Measurements from ENCODE around the gene GNG10. TPM values are rescaled to one million over a fixed set of nuclear protein-coding genes. Genes with fewer than 3 reads are reported as not detected.
"Not testable (repeated sequence)": the region's sequence is repeated elsewhere in the genome, so short reads cannot be mapped to it uniquely, and the experiment has no call there.

The GNG10 gene
- total and polyA plus RNA-seq, 7 donors, result 12.0 to 22.3 (median 15.4) TPM

GRCh38 chr9:111663301-111663823, 2.0 kb downstream of the GNG10 start:
- ATAC-seq (no peak), DNase-seq (no peak)
- Histone ChIP-seq H3K36me3 (ENCODE audit: insufficient read depth in 1 of 2, low read depth in 1 of 2) (peaks cover 8 to 18% of the 10 kb centered on the region in 2 donors), H3K9me3 (no peaks in the 10 kb centered on the region), H3K27me3 (ENCODE audit: insufficient read depth in 3 of 3, low read length in 2 of 3) (no peaks in the 10 kb centered on the region), H3K4me3 (no peak overlapping the region), H3K27ac (no peak overlapping the region), H3K4me1 (peaks cover 6% of the 10 kb centered on the region)
- intact Hi-C loops (cut with DNase I), result no loop called here
- no peak for TF ChIP-seq CTCF (IDR thresholded peaks at IDR 0.05)
- 75 to 84% (median 83%) methylated on average over 5 of the region's 5 CpGs for whole genome bisulfite sequencing, 3 donors

GRCh38 chr9:111668026-111668573, 6.7 kb downstream of the GNG10 start:
- Histone ChIP-seq H3K27me3 (ENCODE audit: insufficient read depth in 3 of 3, low read length in 2 of 3) (no peaks in the 10 kb centered on the region), H3K27ac (no peak overlapping the region), H3K4me3 (no peak overlapping the region), H3K9me3 (no peaks in the 10 kb centered on the region), H3K36me3 (ENCODE audit: insufficient read depth in 1 of 2, low read depth in 1 of 2) (peaks cover 8 to 49% of the 10 kb centered on the region in 2 donors), H3K4me1 (no peaks in the 10 kb centered on the region)
- DNase-seq (no peak), ATAC-seq (no peak)
- TF ChIP-seq CTCF (IDR thresholded peaks at IDR 0.05), result no peak
- intact Hi-C loops (cut with DNase I), result no loop called here
- WGBS, 3 donors, result 82 to 100% (median 86%) methylated on average over 1 of the region's 1 CpG

GRCh38 chr9:111668601-111669000, 7.2 kb downstream of the GNG10 start:
- H3K27ac ChIP-seq; ATAC-seq; DNase-seq; H3K4me3 ChIP-seq; intact Hi-C loops (cut with DNase I); H3K27me3 ChIP-seq (ENCODE audit: insufficient read depth in 3 of 3, low read length in 2 of 3); H3K4me1 ChIP-seq; H3K9me3 ChIP-seq: not testable (repeated sequence)
- H3K36me3 ChIP-seq (ENCODE audit: insufficient read depth in 1 of 2, low read depth in 1 of 2), result peaks cover 8 to 49% of the 10 kb centered on the region in 2 donors
- 87 to 92% (median 87%) methylated on average over 11 of the region's 11 CpGs for WGBS, 3 donors

GRCh38 chr9:111674319-111674718, 12.9 kb downstream of the GNG10 start:
- intact Hi-C loops (cut with DNase I), result no loop called here
- ATAC-seq, result no peak

GRCh38 chr9:111676116-111676515, 14.7 kb downstream of the GNG10 start:
- TF ChIP-seq CTCF (IDR thresholded peaks at IDR 0.05), result no peak
- H3K4me1 ChIP-seq, result no peaks in the 10 kb centered on the region
- intact Hi-C loops (cut with DNase I), result no loop called here
- H3K27me3 ChIP-seq (ENCODE audit: insufficient read depth in 3 of 3, low read length in 2 of 3), result no peaks in the 10 kb centered on the region
- DNase-seq, result no peak
- H3K27ac ChIP-seq, result no peak overlapping the region
- no peaks in the 10 kb centered on the region for H3K9me3 ChIP-seq
- peaks cover 0 to 25% of the 10 kb centered on the region in 2 donors for H3K36me3 ChIP-seq (ENCODE audit: insufficient read depth in 1 of 2, low read depth in 1 of 2)
- WGBS, 3 donors, result 94 to 96% (median 95%) methylated on average over 3 of the region's 3 CpGs
- ATAC-seq, result no peak
- H3K4me3 ChIP-seq, result no peak overlapping the region

More at GRCh38 chr9:111674319-111674718, 12.9 kb downstream of the GNG10 start:
- Histone ChIP-seq H3K4me1 (no peaks in the 10 kb centered on the region), H3K27me3 (ENCODE audit: insufficient read depth in 3 of 3, low read length in 2 of 3) (no peaks in the 10 kb centered on the region), H3K36me3 (ENCODE audit: insufficient read depth in 1 of 2, low read depth in 1 of 2) (peaks cover 0 to 34% of the 10 kb centered on the region in 2 donors), H3K27ac (no peak overlapping the region), H3K9me3 (no peaks in the 10 kb centered on the region), H3K4me3 (no peak overlapping the region)
- TF ChIP-seq CTCF (IDR thresholded peaks at IDR 0.05), result no peak
- 82 to 90% (median 89%) methylated on average over 2 of the region's 2 CpGs for WGBS, 3 donors
- no peak for DNase-seq
